GM12891 (cell line): Measurements from ENCODE around the gene TCF12.

Experiments
- PAX5 ChIP-seq: IDR thresholded peaks from 2 replicates; pipeline ENCODE4 v1.6.1; 2011; ENCODE audit warnings: low read length, moderate library complexity, mild to moderate bottlenecking; ENCODE audit not compliant: insufficient read depth, severe bottlenecking
- POLR2A ChIP-seq: IDR thresholded peaks from 2 replicates; pipeline ENCODE4 v1.6.1; 2011; ENCODE audit warnings: low read depth, low read length, control low read depth
- POLR2AphosphoS5 ChIP-seq: IDR thresholded peaks from 2 replicates; pipeline ENCODE4 v1.6.1; 2011; ENCODE audit warnings: low read depth, low read length, control low read depth
- POU2F2 ChIP-seq: IDR thresholded peaks from 2 replicates; pipeline ENCODE4 v1.6.1; 2011; ENCODE audit warnings: low read depth, mild to moderate bottlenecking, control low read depth, low read length, moderate library complexity
- SPI1 ChIP-seq: IDR thresholded peaks from 2 replicates; pipeline ENCODE4 v1.6.1; 2011; ENCODE audit warnings: low read depth, low read length, control low read depth
- TAF1 ChIP-seq: IDR thresholded peaks from 2 replicates; pipeline ENCODE4 v1.6.1; 2011; ENCODE audit warnings: low read depth, low read length, control low read depth

DNA sequence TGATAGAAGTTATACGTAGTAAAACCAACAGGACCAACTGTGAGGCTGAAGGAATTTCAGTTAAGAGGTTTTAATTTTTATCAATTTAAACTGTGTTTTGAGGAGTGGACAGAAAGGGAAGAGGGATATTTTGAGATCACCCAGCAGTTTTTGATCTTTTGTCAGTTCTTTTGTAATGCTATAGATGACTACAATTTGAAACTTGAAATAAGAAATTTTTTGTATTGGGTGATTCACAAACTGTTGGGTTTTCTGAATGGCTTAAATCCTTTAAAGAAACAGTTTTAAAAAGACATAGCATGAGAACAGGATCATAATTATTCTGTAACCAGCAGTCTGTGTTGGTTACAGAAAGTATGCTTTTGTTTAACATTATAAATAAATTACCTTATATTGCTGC lies 67.4 kb downstream of the TCF12 start:
- no peak for TF ChIP-seq POLR2A
- no peak for TF ChIP-seq POLR2AphosphoS5
- no peak for TF ChIP-seq TAF1
- 0 out of 2 replicates have a peak, but pooled peaks have one; percentile 4 for TF ChIP-seq SPI1
- no peak for TF ChIP-seq PAX5
- no peak for TF ChIP-seq POU2F2
